Hematopoietic multipotent progenitor cell treated with erythropoietin and hydrocortisone succinate and interleukin-3 and kit ligand, for 15 days (in vitro differentiated cells): Measurements from ENCODE around the gene PRRT4.

Experiments
- DNase-seq: peaks from one replicate; pipeline ENCODE4 v3.0.0-alpha.2; 2015; ENCODE audit warnings: low spot score

PRRT4 gene

DNA sequence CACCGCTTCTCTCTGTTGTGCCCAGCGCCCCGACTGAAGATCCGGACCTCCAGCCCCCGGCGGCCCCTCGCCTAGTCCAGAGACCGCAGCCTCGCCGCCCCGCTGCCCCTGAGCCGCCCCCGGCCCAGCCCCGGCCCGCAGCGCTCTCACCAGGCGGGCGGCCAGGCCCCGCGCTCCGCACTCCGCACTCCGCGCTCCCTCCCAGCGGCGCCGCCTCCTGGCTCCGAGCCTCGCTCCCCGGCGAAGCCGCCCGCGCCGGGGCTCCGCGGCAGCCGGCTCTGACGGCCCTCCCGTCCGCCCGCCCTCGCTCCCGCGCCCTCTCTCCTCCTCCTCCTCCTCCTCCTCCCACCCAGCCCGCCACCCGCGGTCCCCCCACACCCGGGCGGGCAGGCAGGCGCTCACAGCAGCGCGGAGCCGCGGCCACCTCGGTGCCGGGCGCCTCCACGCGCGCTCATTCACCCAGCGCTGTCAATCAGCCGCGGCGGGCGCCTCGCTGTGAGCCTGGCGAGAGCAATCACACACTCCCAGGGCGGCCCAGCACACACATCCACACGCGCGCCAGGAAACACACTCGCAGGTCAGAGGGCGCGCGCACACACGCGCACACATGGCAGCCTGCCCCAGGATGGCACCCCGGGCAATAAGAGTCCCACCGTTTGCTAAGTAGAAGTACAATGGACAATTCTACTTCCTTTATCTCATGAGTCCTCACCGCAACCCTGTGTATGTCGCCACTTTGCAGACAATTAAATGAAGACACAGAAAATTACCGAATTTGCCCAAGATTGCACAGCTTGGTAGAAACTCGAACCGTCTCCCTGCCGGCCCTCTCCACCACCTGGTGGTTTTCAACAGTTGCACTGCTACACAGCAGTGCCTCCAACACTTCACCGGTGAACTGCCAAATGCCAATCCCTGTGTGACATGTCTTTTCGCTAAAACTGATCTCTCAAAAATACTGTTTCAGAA lies at the start of gene PRRT4:
Gene PRRT4 (minus strand): TSS at position 280 of the 969 bp plus-strand sequence.
- no peak for DNase-seq

DNA sequence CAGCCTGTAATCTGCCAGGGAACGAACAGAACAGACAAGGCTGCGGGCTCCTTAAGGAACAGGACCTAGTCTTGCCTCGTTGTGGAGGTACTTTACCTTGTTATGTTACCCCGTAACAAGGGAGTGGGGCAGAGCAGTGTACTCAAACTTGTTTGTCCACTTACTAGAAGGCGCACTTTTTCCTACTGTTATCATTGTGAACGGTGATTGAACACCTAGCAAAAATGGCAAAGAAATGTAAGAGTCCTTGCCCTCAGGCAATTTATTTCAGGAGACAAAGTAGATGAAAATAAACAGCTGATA lies 48.9 kb upstream of the PRRT4 start:
- no peak for DNase-seq

DNA sequence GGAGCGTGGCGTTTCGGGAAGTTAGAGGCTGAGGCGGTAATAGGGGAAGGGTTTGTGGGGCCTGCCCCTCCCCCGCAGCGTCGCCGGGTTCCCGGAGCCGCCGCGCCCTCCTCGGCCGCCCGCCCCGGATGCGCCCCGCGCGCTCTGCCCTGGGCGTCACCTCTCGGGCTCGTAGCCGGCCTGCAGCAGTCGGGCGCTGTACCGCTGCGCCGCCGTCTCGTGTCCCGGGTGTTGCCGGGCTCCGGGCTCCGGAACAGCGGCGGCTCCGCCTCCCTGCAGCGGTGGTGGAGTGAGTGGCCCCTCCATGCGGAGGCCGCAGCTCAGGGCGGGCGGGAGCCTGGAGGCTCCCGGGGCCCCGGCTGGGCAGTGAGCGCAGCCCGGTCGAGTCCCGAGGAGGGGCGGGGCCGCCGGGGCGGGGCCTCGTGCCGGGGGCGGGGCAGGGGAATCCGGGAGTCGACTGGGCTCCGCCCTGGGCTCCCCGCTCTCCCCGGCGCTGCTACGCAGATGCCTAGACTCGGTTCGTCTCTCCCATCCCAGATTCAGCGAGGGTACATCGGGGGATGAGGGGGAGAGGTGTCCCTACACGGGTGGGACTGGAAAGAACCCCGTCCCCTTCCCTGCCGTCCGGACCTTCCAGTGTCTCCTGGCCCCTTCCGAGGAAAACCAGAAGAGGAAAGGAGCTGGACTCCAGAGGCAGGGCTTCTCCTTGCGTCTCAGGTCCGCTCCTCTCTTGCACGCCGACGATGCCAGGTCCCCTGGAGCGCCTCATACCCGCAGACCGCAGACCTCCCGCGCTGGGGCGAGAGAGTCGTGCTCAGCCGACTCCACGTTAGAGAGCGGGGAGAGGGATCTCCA lies 48.3 kb upstream of the PRRT4 start, which contains the start of gene IMPDH1:
Gene IMPDH1 (minus strand): TSS at position 387 of the 855 bp plus-strand sequence. CDS start 81 bp downstream, at position 306.
- peak; percentile 71 for DNase-seq

DNA sequence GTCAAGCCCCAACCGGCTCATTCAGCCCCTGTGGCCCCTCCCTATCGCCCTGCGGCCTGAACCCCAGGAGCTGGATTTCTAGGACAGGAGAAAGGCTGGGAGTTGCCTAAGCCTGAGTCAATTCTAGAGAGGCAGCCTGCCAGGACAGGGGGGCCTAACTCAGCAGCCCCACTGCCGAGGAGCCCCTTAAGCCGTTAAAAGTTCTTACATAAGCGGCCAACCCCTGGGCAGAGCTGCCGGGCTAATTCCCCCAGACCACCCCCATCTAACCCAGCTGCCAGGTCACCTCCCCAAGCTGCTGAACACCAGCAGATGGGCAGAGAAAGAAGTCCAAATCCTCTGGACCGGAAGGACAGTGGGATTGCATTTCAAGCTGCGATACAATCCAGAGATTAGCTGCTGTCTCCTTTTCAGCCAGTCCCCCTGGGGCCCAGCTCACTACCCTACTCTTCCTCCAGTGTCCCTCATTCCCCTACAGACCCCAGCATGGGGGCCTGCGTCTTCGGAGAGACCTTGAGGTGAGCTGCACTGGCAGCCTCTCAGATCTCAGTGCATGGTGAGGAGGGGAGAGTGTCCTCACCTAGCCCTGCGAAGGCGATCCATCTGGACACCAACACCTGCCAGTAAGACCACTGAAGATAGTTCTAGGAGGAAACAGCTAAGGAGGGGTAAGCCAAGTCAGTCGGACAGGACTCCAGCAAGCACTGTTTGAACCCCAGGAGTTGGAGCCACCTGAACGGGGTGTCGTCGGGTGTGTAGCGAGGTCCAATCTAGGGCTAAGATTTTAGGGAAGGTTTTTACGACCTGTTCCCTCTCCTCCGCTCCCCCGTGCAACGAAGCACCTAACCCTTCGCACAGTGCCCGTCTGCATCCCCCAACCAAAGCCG lies 47.5 kb upstream of the PRRT4 start:
- DNase-seq: no peak

DNA sequence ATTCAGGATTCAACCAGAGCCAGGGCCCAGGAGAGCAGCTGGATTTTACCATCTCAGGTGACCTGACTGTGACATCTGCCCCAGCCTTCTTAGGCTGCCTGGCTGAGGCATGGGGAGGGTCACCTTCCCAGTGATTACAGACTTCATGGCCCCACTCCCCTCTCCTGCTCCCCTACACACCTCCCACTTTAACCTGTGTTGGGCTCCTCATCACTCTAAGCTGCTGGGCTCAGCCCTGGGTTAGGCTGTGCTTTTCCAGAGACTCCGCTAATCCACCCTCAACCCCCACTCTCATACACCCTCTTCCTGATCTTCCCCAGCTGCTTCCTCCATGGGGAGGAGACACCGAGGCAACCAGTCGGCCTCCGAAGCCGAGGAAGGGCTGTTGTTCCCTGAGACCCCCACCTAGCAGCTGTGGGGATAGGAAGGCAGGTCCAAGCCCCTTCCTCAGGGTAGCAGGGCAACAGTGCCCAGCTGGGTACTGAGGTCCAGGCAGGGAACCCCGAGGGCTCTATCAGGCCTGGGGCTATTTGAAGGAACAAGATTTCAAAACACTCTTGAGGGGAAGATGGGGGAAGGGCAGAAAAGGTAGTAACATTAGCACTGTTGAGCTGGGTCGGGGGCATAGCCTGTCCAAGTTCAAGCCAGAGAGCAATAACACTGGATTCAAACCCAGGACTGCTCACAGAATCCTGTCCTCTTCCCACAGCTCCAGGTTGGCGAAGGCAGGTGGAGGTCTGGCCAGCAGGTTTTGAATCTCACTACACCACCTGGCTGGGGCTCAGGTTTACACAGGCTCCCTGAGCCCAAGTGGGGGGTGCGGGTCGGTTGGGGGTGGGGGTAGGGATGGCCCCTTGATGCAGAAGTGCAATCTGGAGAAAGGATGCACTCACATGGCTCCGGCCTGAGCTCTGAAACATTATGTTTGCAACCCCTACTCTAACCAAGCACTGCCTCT lies 46.5 kb upstream of the PRRT4 start:
- DNase-seq: no peak

DNA sequence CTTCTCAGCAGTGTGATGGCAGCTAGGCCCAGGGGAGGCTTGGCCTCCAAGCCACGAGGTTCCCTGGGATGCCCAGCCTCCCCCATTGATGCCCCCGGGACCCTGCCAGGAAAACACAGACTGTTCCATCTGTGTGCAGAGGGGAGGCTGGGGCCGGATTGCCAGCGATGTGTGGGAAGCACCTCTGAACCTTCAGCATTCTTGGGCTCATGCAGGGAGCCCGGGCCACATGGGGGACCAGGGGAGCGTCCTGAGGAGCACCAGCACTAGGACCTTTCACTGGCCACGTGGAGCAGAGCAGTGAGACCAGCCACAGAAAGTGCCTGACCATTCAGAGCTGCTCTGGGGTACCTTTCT lies 45.7 kb upstream of the PRRT4 start:
- DNase-seq: no peak

DNA sequence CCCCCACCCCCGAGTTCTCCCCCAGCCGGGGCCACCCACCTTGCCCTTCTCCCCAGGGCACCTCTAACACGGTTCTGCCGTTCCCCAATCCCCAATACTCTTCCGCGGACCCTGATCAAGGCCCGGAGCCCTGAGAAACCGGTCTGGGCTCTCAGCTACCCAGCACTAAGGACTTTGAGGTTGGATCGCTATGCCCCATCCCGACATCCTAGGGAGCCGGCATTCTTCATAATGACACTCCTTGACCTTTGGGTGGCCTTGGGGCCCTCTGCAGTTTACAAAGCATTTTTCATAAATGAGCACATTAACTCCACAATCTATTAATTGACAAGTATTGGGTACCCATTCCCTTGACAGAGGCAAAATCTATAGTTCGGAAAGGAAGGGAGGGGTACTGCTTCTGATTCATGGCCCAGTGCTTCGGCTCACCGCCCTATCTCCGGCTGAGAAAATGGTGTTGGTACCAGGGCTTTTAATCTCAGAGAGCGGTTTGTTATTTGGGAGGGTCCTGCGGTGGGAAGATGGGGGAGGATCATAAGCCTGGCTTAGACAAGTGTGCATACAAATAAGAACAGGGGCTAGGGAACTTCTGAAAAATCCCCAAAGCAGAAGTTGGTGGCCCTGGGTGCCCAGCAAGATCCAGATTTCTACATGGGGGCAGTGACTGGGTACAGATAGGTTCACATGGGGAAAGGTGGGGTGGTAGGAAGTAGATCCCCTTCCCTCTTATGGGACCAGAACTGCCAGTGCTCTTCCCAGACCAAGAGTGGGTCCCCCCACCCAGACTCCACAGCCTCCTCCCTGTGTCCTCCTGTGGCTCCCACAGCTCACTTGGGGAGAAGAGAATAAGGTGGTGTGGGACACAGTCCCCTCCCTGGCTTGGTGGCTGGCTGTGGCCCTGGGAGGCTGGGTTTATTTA lies 45.1 kb upstream of the PRRT4 start:
- no peak for DNase-seq

DNA sequence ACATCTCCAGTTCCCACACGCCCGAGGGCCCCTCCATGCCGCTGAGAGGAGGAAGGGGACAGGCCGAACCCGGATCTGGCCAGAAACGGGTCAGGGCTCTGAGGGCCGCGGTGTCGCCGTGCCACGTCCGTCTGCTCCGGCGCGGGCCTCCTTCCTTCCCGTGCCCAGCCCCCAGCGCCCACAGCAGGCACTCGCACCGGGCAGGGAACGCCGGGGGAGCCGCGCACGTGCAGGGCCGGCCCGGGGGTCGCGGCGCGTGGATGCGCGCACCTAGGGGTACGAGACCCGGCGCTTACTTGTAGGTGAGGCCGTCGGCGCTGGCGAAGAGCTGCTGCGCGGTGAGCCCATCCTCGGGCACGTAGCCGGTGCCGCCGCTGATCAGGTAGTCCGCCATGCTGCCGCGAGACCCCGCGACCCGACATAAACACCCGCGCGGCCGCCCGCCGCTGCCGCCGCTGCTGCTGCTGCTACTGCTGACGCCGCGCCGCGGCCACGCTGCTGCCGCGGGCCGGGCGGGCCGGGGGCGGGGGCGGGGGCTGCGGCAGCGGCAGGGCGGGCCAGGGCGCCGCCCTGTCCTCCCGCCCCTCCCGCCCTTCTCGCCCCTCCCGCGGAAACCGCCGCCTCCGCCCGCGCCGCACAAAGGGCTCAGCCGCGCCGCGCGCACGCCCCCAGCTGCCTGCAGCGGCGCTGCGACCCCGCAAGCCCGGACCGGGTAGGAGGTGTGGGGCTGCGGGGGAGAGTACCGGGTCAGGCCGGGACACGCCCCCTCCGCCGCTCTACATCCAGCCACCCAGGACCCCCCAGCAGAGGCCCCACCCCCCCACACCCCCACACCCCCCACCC lies 44.2 kb upstream of the PRRT4 start:
- peak; percentile 32 for DNase-seq

DNA sequence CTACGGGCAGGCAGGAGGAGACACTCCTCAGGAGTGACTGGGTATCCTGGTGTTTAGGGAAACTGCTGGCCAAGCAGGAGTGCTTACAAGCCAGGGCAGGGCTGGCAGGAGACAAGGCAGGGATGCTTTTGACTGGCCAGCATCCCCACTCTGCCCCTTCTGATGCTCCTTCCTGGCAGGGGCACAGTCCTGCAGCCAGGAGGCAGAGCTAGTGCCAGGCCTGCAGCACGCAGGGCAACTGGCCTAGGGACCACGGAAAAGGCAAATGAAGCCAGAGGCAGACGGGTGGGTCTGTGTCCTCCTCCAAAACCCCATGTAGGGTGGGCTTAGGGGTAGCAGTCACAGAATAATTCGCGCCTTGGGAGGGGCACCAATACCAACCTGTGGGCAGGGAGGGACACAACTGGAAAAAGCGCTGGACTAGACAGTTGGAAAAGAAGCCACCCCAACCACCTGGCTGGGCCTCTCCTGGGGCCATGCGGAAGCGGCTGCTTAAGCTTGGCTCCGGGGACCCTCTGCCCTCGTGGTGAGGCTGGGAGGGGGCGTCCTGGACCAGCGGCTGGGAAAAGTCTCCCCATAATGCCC lies 43.5 kb upstream of the PRRT4 start:
- DNase-seq: no peak

DNA sequence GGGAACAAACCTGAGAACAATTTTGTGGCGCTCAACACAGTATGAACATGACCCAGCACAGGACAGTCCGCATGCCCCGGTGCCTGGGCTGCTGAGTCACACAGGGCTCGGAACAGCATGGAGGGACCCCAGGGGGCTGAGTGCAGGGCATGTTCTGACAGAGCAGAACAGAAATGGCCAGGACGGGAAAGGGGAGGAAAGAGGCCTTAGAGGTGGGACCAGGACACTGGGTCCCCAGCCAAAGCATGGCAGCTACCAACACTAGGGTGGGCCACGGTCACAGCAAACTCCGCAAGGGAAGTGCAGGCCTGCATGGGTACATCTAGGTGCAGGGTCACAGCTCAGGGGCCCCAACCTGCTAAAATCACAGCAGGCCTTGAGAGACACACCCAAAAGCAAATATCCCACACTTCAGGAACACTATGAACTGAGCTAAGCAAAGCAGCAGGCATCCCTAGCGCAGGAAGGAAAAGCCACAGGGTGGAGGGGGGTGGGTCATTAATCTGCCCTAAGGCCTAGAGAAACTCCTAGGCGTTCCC lies 42.7 kb upstream of the PRRT4 start:
- no peak for DNase-seq

DNA sequence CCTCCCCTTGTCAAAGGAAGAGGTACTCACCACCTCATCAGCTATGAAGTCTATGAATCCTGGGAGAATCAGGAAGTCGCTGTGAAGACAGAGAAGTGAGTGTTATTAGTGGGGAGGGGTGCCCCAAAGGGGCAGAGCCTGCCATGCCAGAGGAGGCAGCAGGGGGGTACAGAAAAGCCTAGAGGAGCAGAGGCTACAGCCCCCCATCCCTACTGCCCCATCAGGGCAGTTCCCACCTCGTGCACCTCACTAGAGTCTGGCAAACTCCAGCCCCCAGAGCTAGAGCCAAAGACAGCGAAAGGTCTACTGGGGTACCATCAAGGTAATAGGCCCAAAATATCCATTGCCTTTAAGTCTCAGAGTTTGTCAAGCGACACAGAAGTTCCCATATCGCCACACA lies 42.2 kb upstream of the PRRT4 start:
- no peak for DNase-seq

DNA sequence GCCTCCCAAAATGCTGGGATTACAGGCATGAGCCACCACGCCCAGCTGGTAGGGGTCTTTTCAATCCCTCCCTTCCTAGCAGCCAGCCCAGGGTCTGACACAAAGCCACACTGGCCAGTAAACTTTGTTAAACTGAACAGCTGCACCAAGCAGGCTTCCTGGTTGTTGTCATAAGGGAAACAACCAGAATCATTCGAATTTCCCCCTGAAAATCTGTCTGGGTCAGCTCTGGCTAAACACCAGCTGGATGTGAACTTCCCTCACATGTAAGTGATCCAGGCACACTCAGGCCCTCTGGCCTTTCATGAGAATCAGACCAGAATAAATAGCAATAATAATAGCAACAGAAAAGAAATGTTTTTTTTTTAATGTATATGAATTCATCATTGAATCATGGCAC lies 40.9 kb upstream of the PRRT4 start:
- DNase-seq: no peak

DNA sequence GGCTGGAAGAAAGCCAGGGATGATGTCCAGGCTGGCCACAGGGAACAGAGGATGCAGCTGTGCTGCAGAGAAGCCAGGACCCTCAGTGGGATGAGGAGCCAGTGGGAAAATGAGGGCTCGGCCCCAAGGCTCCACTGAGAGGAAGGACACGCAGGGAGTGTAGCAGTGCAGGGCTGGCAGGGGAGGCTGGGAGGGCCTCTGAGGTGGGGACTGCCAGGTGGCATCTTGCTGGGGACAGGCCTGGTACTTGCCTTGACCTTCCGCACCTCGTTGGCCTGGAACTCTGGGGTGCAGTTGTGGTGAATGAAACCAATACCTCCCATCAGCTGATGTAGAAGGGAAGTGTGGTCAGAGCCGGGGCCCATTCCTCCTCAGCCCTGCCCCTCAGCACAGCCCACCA lies 39.1 kb upstream of the PRRT4 start:
- no peak for DNase-seq

DNA sequence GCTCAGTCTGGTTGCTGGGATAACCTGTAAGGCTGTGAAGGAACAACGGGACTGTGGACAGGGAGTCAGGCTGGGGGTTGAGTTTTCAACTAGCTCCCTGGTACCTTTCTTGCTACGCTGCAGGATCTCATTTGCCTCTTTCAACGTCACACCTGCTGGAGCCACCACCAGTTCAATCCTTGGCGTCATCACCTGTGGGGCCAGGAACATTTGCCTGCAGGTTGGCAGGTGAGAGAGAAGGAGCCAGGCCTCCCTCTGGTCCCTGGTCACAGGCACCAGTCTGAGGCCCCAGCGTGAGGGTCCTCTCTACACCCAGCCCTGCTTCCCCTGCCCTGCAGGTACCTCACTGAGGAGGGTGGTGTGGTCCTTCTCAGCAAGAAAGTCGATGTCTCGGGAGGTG lies 38.5 kb upstream of the PRRT4 start:
- no peak for DNase-seq

DNA sequence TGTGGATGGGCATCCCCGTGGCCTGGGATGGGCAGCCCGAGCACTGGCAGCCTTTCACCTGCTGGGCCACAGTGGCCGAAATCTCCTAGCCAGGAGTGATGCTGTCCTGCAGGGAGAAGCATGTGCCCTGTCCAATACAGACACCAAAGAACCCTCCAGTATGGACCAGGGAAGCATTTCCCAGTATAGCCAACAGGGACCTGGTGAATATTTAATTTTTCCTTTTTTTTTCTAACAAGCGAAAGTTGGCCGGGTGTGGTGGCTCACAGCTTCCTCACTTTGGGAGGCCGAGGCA lies 37.3 kb upstream of the PRRT4 start:
- DNase-seq: no peak

DNA sequence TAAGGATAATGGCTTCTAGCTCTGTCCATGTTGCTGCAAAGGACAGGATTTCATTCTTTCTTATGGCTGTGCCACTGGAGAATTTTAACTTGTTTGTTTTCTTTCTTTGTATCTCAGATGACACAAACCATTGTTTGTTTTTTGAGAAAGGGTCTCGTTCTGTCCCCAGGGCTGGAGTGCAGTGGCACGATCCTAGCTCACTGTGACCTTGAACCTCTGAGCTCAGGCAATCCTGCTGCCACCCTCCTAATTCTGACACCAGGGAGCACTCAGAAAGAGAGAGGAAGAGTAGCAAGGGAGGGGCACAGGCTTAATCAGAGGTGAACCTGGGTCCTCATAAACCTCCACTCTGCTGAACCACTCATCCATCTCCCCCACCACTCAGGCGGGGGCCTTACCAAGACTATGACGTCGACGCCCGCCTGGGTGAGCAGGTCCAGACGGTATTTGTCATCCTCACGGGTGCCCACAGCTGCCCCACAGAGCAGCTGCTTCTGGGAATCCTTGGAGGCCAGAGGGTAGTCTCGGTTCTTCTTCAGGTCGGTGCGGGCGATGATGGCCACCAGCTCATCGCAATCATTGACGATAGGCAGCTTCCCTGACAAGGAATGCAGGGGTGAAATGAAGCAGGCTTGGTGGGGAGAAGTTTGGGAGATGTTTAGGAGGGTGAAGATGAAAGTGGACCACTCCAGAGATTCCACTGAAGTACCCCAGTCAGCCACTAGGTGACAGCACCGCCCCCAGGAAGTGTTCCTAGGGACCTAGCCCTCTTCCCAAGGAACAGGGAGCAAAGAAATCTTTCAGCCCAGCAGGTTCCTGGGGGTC lies 36.7 kb upstream of the PRRT4 start:
- peak; percentile 49 for DNase-seq

DNA sequence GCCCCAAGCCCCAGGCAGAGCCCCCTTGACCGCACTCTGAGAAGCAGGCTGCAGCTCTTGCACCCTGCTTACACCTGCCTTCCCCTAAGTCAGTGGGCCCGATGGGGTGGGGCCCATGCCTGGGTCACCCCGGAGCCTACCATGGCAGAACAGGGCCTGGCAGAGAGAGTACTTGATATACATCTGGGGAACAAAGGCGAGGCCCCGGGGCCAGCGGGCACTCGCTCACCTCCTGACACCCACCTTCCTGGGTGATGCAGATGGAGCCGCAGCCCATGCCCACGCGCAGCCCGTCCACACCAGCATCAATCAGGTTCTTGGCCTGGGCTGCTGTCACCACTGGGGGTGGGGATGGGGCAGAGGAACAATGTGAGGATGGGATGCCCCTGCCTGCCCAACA lies 34.9 kb upstream of the PRRT4 start:
- no peak for DNase-seq

DNA sequence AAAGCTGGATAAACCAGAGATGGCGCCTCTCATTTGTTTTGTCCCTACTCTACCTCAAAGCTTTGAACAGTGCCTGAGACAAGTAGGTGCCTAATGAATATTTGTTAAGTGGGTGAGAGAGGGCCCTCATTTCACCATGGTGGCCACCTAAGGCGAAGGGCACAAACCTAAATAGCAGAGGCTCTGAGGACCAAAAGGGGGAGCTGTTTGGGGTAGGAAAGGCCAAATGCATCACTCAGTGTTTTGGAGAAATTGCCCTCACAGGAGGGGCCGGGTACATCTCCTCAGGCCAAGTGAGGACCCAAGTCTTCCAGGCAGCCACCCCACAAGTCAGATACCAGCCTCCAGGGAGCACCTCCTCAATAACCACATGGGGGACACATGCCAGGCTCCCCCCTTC lies 34.3 kb upstream of the PRRT4 start:
- DNase-seq: no peak
